AG08396 (cell line): ENCODE measurements around the gene ACOXL.
"Not testable (repeated sequence)": the region's sequence is repeated elsewhere in the genome, so short reads cannot be mapped to it uniquely, and the experiment has no call there.

ENCODE experiments used
- DNase-seq: peaks from one replicate; pipeline ENCODE4 v3.0.0; 2012; ENCODE audit warnings: low spot score, mixed read lengths

The ACOXL gene

GRCh38 chr2:110927526-110927925 is 195.2 kb downstream of the ACOXL start:
- no peak for DNase-seq

GRCh38 chr2:110929528-110929927 is 197.2 kb downstream of the ACOXL start:
- no peak for DNase-seq

- DNase-seq, result no peak
These were observed 199.3 kb downstream of the ACOXL start for GRCh38 chr2:110931648-110932047.

GRCh38 chr2:110933420-110933819 is 201.0 kb downstream of the ACOXL start:
- DNase-seq, result no peak

- no peak for DNase-seq
These were observed 202.6 kb downstream of the ACOXL start for GRCh38 chr2:110934948-110935347.

- DNase-seq, result no peak
These were observed 208.1 kb downstream of the ACOXL start for GRCh38 chr2:110940376-110940910.

GRCh38 chr2:110941226-110941625 is 208.9 kb downstream of the ACOXL start:
- DNase-seq, result no peak

- no peak for DNase-seq
These were observed 210.8 kb downstream of the ACOXL start for GRCh38 chr2:110943070-110943634.

GRCh38 chr2:110946902-110947301 is 214.5 kb downstream of the ACOXL start:
- no peak for DNase-seq

GRCh38 chr2:110948027-110948674 is 215.8 kb downstream of the ACOXL start:
- DNase-seq, result no peak

- no peak for DNase-seq
These were observed 217.9 kb downstream of the ACOXL start for GRCh38 chr2:110950281-110950680.

GRCh38 chr2:110955045-110955444 is 222.7 kb downstream of the ACOXL start:
- no peak for DNase-seq

GRCh38 chr2:110955556-110955955 is 223.2 kb downstream of the ACOXL start:
- DNase-seq, result no peak

- no peak for DNase-seq
These were observed 224.9 kb downstream of the ACOXL start for GRCh38 chr2:110957293-110957692.

- DNase-seq, result no peak
These were observed 226.2 kb downstream of the ACOXL start for GRCh38 chr2:110958346-110959119.

- DNase-seq, result no peak
These were observed 226.8 kb downstream of the ACOXL start for GRCh38 chr2:110959198-110959597.

GRCh38 chr2:110960281-110960680 is 227.9 kb downstream of the ACOXL start:
- no peak for DNase-seq

GRCh38 chr2:110960954-110961353 is 228.6 kb downstream of the ACOXL start:
- DNase-seq, result no peak

GRCh38 chr2:110961643-110962042 is 229.3 kb downstream of the ACOXL start:
- DNase-seq, result not testable (repeated sequence)

- DNase-seq, result no peak
These were observed 237.3 kb downstream of the ACOXL start for GRCh38 chr2:110969696-110970095.

GRCh38 chr2:110970201-110970600 is 237.8 kb downstream of the ACOXL start:
- DNase-seq, result no peak

GRCh38 chr2:110971811-110972210 is 239.4 kb downstream of the ACOXL start:
- DNase-seq, result no peak

- DNase-seq, result no peak
These were observed 240.9 kb downstream of the ACOXL start for GRCh38 chr2:110973262-110973661.
